H9 (cell line): ENCODE measurements around the gene PIGL. TPM values are rescaled to one million over a fixed set of nuclear protein-coding genes. Genes with fewer than 3 reads are reported as not detected.

Experiments
- DNase-seq: peaks from one replicate; pipeline ENCODE4 v3.0.0-alpha.2; 2017
- H2AFZ ChIP-seq: one replicate; pipeline ENCODE4 v1.6.1; 2013; ENCODE audit warnings: mild to moderate bottlenecking, low read length, control low read depth, moderate library complexity
- H2AK5ac ChIP-seq: 2 replicates; pipeline ENCODE4 v1.6.1; 2013; ENCODE audit warnings: low read length, control low read depth, mixed read lengths; ENCODE audit not compliant: insufficient read length
- H2BK120ac ChIP-seq: one replicate; pipeline ENCODE4 v1.6.1; 2013; ENCODE audit warnings: low read depth, mild to moderate bottlenecking, low read length, control low read depth, inconsistent platforms; ENCODE audit not compliant: poor library complexity, severe bottlenecking
- H2BK12ac ChIP-seq: 2 replicates; pipeline ENCODE4 v1.6.1; 2013; ENCODE audit warnings: low read length, control low read depth, mixed read lengths, low read depth; ENCODE audit not compliant: insufficient read length
- H2BK15ac ChIP-seq: 2 replicates; pipeline ENCODE4 v1.6.1; 2013; ENCODE audit warnings: low read depth, low read length, control low read depth
- H2BK20ac ChIP-seq: one replicate; pipeline ENCODE4 v1.6.1; 2013; ENCODE audit warnings: low read depth, mild to moderate bottlenecking, low read length, control low read depth, inconsistent platforms; ENCODE audit not compliant: poor library complexity, severe bottlenecking
- H2BK5ac ChIP-seq: 2 replicates; pipeline ENCODE4 v1.6.1; 2013; ENCODE audit warnings: low read length, control low read depth, mixed read lengths; ENCODE audit not compliant: insufficient read length
- H3K14ac ChIP-seq: 2 replicates; pipeline ENCODE4 v1.6.1; 2013; ENCODE audit warnings: low read length, control low read depth; ENCODE audit not compliant: insufficient read depth
- H3K18ac ChIP-seq: 2 replicates; pipeline ENCODE4 v1.6.1; 2013; ENCODE audit warnings: low read depth, mild to moderate bottlenecking, mixed read lengths, low read length, control low read depth; ENCODE audit not compliant: insufficient read length
- H3K23ac ChIP-seq: 2 replicates; pipeline ENCODE4 v1.6.1; 2013; ENCODE audit warnings: low read length, control low read depth, mixed read lengths, low read depth; ENCODE audit not compliant: insufficient read length
- H3K23me2 ChIP-seq: 2 replicates; pipeline ENCODE4 v1.6.1; 2013; ENCODE audit warnings: low read depth, mild to moderate bottlenecking, mixed read lengths, low read length, control low read depth; ENCODE audit not compliant: insufficient read length, poor library complexity, severe bottlenecking
- H3K27ac ChIP-seq: 2 replicates; pipeline ENCODE4 v1.5.1; 2013; ENCODE audit warnings: low read length, control low read depth, mixed read lengths, low read depth; ENCODE audit not compliant: insufficient read length
- H3K27me3 ChIP-seq: 2 replicates; pipeline ENCODE4 v1.6.1; 2013; ENCODE audit warnings: low read length, control low read depth, inconsistent platforms; ENCODE audit not compliant: insufficient read depth
- H3K4ac ChIP-seq: 2 replicates; pipeline ENCODE4 v1.6.1; 2013; ENCODE audit warnings: low read depth, mild to moderate bottlenecking, control low read depth, inconsistent platforms, low read length, moderate library complexity
- H3K4me1 ChIP-seq: 2 replicates; pipeline ENCODE4 v1.6.1; 2013; ENCODE audit warnings: low read length, control low read depth, inconsistent platforms; ENCODE audit not compliant: insufficient read depth
- H3K4me2 ChIP-seq: 2 replicates; pipeline ENCODE4 v1.6.1; 2013; ENCODE audit warnings: low read length, control low read depth, mixed read lengths; ENCODE audit not compliant: insufficient read length, insufficient read depth
- H3K56ac ChIP-seq: 2 replicates; pipeline ENCODE4 v1.6.1; 2013; ENCODE audit warnings: low read depth, mild to moderate bottlenecking, mixed read lengths, low read length, control low read depth; ENCODE audit not compliant: insufficient read length
- H3K79me1 ChIP-seq: 2 replicates; pipeline ENCODE4 v1.6.1; 2013; ENCODE audit warnings: low read depth, mild to moderate bottlenecking, moderate library complexity, low read length, control low read depth, inconsistent platforms; ENCODE audit not compliant: insufficient read depth, poor library complexity, severe bottlenecking
- H3K79me2 ChIP-seq: 2 replicates; pipeline ENCODE4 v1.6.1; 2013; ENCODE audit warnings: low read length, control low read depth, inconsistent platforms; ENCODE audit not compliant: insufficient read depth
- H3K9ac ChIP-seq: 2 replicates; pipeline ENCODE4 v1.6.1; 2013; ENCODE audit warnings: low read length, control low read depth, mixed read lengths; ENCODE audit not compliant: insufficient read length; ENCODE audit errors: extremely low read depth
- H3K9me3 ChIP-seq: one replicate; pipeline ENCODE4 v1.6.1; 2013; ENCODE audit warnings: low read depth, low read length, inconsistent platforms; ENCODE audit not compliant: control insufficient read depth
- H3T11ph ChIP-seq: one replicate; pipeline ENCODE4 v1.6.1; 2013; ENCODE audit warnings: mild to moderate bottlenecking, low read length, control low read depth, inconsistent platforms
- H4K20me1 ChIP-seq: one replicate; pipeline ENCODE4 v1.6.1; 2013; ENCODE audit not compliant: control insufficient read depth, insufficient read length, insufficient read depth
- H4K5ac ChIP-seq: 2 replicates; pipeline ENCODE4 v1.6.1; 2013; ENCODE audit warnings: low read depth, mild to moderate bottlenecking, mixed read lengths, low read length, control low read depth; ENCODE audit not compliant: insufficient read length
- H4K8ac ChIP-seq: replicated peaks from 2 replicates; pipeline ENCODE4 v1.6.1; 2013; ENCODE audit warnings: low read length, control low read depth, mixed read lengths, low read depth; ENCODE audit not compliant: insufficient read length
- H4K91ac ChIP-seq: 2 replicates; pipeline ENCODE4 v1.6.1; 2013; ENCODE audit warnings: low read depth, mild to moderate bottlenecking, moderate library complexity, mixed read lengths, low read length, control low read depth; ENCODE audit not compliant: insufficient read length
- H3K27ac Mint-ChIP-seq, 3 experiments: 2 replicates in 2 of 3; 3 replicates in 1 of 3; pipeline ENCODE4 v1.8.0; 2020 to 2021; ENCODE audit warnings: mixed read lengths in 3 of 3, mild to moderate bottlenecking in 1 of 3, moderate library complexity in 1 of 3
- H3K27me3 Mint-ChIP-seq: 2 replicates; pipeline ENCODE4 v1.8.0; 2021; ENCODE audit warnings: low read depth, mild to moderate bottlenecking, moderate library complexity, mixed read lengths
- H3K36me3 Mint-ChIP-seq, 3 experiments: 2 replicates in 2 of 3; 3 replicates in 1 of 3; pipeline ENCODE4 v1.8.0; 2020 to 2021; ENCODE audit warnings: low read depth in 3 of 3, mixed read lengths in 3 of 3; ENCODE audit not compliant: insufficient read depth in 1 of 3
- H3K4me1 Mint-ChIP-seq, 2 experiments: 2 replicates each; pipeline ENCODE4 v1.8.0; 2020; ENCODE audit warnings: mixed read lengths in 2 of 2
- H3K4me3 Mint-ChIP-seq, 2 experiments: 2 replicates in 1 of 2; 3 replicates in 1 of 2; pipeline ENCODE4 v1.8.0; 2020 to 2021; ENCODE audit warnings: mild to moderate bottlenecking in 2 of 2, mixed read lengths in 2 of 2, moderate library complexity in 1 of 2
- H3K9me3 Mint-ChIP-seq, 2 experiments: 2 replicates in 1 of 2; 3 replicates in 1 of 2; pipeline ENCODE4 v1.8.0; 2020; ENCODE audit warnings: mild to moderate bottlenecking in 2 of 2, mixed read lengths in 2 of 2, moderate library complexity in 1 of 2
- WGBS: extraction: QIAGEN DNeasy Blood & Tissue Kit; methylation state at CpG from one replicate; pipeline ENCODE4 v1.1.7; 2013; ENCODE audit warnings: missing lambda C conversion rate, low lambda C conversion rate, mixed read lengths; ENCODE audit not compliant: insufficient read length; ENCODE audit errors: extremely low coverage; 5-methylcytosine and 5-hydroxymethylcytosine counted together
- total RNA-seq: library from RNA; stranded (reverse); gene quantifications from 2 replicates; pipeline ENCODE4 v1.2.1, GENCODE V29; 2021
- TF ChIP-seq, protein P1 (sequence below): fragments of 200-600 bp; sonication (generic); conservative IDR thresholded peaks from 3 replicates; pipeline ENCODE4 v1.8.0; 2021; ENCODE audit warnings: antibody characterized with exemption, mild to moderate bottlenecking

PIGL gene
- total RNA-seq, 1 experiment from 2014 or later: 21.6 TPM

DNA sequence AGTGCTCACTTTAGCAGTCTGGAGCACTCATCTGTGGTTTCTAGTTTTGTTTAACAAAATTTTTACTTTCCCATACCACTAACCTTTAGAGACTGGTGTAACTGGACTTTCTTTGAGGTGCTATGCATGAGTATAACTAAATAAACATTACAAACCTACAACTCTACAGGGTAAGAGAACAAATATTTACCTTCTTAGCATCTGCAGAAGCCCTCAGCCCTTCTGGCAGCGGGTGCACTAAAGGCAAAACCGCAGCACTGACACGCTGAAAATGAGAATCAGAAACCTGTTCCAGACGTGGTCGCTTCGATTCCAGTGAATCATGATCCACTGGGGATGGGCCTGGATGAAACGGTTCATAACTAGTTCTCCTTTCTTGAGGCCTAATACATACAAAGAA lies 45.4 kb upstream of the PIGL start:
- H3K56ac ChIP-seq: no peak overlapping the region
- no peaks in the 10 kb centered on the region for H3K27me3 ChIP-seq
- WGBS: no CpG with 5 or more reads among the region's 7 CpGs
- H2BK120ac ChIP-seq: no peak overlapping the region
- H2BK5ac ChIP-seq: no peak overlapping the region
- no peak overlapping the region for H3K14ac ChIP-seq
- Mint-ChIP-seq H3K27me3 (no peaks in the 10 kb centered on the region), H3K27ac (0 out of 7 replicates have a peak overlapping the region, but pooled peaks of 1 of the 3 experiments have one; percentile 18), H3K9me3 (no peaks in the 10 kb centered on the region), H3K4me1 (no peaks in the 10 kb centered on the region), H3K4me3 (no peak overlapping the region), H3K36me3 (peaks cover under 1 to 35% (median 29%) of the 10 kb centered on the region in 3 experiments; a peak in 6 of 7 replicates)
- H4K20me1 ChIP-seq: no peaks in the 10 kb centered on the region
- no peak overlapping the region for H2BK15ac ChIP-seq
- no peaks in the 10 kb centered on the region for H3K79me2 ChIP-seq
- H4K8ac ChIP-seq: no peak overlapping the region
- no peak overlapping the region for H2AK5ac ChIP-seq
- no peak overlapping the region for H4K91ac ChIP-seq
- DNase-seq: no peak
- no peak overlapping the region for H3K18ac ChIP-seq
- H3T11ph ChIP-seq: no peak overlapping the region
- H3K23ac ChIP-seq: no peak overlapping the region
- no peak overlapping the region for H3K27ac ChIP-seq
- H2BK12ac ChIP-seq: no peak overlapping the region
- TF ChIP-seq, protein P1, sequence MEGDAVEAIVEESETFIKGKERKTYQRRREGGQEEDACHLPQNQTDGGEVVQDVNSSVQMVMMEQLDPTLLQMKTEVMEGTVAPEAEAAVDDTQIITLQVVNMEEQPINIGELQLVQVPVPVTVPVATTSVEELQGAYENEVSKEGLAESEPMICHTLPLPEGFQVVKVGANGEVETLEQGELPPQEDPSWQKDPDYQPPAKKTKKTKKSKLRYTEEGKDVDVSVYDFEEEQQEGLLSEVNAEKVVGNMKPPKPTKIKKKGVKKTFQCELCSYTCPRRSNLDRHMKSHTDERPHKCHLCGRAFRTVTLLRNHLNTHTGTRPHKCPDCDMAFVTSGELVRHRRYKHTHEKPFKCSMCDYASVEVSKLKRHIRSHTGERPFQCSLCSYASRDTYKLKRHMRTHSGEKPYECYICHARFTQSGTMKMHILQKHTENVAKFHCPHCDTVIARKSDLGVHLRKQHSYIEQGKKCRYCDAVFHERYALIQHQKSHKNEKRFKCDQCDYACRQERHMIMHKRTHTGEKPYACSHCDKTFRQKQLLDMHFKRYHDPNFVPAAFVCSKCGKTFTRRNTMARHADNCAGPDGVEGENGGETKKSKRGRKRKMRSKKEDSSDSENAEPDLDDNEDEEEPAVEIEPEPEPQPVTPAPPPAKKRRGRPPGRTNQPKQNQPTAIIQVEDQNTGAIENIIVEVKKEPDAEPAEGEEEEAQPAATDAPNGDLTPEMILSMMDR: no peak
- H3K4ac ChIP-seq: no peak overlapping the region
- H3K9ac ChIP-seq: no peak overlapping the region
- H4K5ac ChIP-seq: no peak overlapping the region
- no peaks in the 10 kb centered on the region for H3K4me1 ChIP-seq
- H3K9me3 ChIP-seq: no peaks in the 10 kb centered on the region
- H3K4me2 ChIP-seq: no peak overlapping the region
- no peak overlapping the region for H2AFZ ChIP-seq
- peaks cover 2% of the 10 kb centered on the region for H3K79me1 ChIP-seq
- H3K23me2 ChIP-seq: no peaks in the 10 kb centered on the region
- H2BK20ac ChIP-seq: no peak overlapping the region
